Body of pancreas (tissue), 4 donors: Measurements from ENCODE around the gene ST7L. TPM values are rescaled to one million over a fixed set of nuclear protein-coding genes. Genes with fewer than 3 reads are reported as not detected.

Experiments
- ATAC-seq: fragments of 150-250 bp; one replicate; pipeline ENCODE4 v1.9.1; 2016
- DNase-seq, 4 donors: peaks; one replicate each; pipeline ENCODE4 v3.0.0-alpha.2; 2019
- H3K27ac ChIP-seq, 4 donors: fragments of 200-600 bp; sonication (generic); 1 replicate in 3 of 4; 2 replicates in 1 of 4; pipeline versions ENCODE4 v1.5.1 to v1.6.1; 2016 to 2019; ENCODE audit warnings: mild to moderate bottlenecking in 1 of 4, mixed read lengths in 1 of 4, moderate library complexity in 1 of 4
- H3K27me3 ChIP-seq, 2 donors: fragments of 200-600 bp; sonication (generic); one replicate each; pipeline ENCODE4 v1.6.0; 2016; ENCODE audit warnings: mild to moderate bottlenecking in 1 of 2
- H3K36me3 ChIP-seq, 2 donors: fragments of 200-600 bp; sonication (generic); replicated peaks in 1 of 2; 2 replicates each; pipeline ENCODE4 v1.5.1; 2016; ENCODE audit warnings: low read depth in 2 of 2; ENCODE audit not compliant: insufficient read depth in 1 of 2
- H3K4me1 ChIP-seq: fragments of 200-600 bp; sonication (generic); one replicate; pipeline ENCODE4 v1.6.0; 2016
- H3K4me3 ChIP-seq, 2 donors: fragments of 200-600 bp; sonication (generic); 1 replicate in 1 of 2; 2 replicates in 1 of 2; pipeline ENCODE4 v1.5.1; 2016 to 2019
- H3K9me3 ChIP-seq, 3 donors: fragments of 200-600 bp; sonication (generic); 1 replicate in 2 of 3; 2 replicates in 1 of 3; pipeline ENCODE4 v1.5.1; 2016
- CTCF ChIP-seq, 7 experiments: fragments of 450-650 bp in 4 of 7; fragments of 200-600 bp in 3 of 7; sonication (generic) in 3 of 7; IDR thresholded peaks; one replicate each; pipeline ENCODE4 v1.5.1; 2016 to 2019; ENCODE audit warnings: antibody characterized with exemption in 7 of 7
- POLR2A ChIP-seq, 3 donors: fragments of 450-650 bp; IDR thresholded peaks; one replicate each; pipeline ENCODE4 v1.6.1; 2016; ENCODE audit warnings: antibody characterized with exemption in 3 of 3, mild to moderate bottlenecking in 2 of 3
- WGBS, 2 donors: methylation state at CpG; one replicate each; pipeline ENCODE4 v1.1.5; 2017; 5-methylcytosine and 5-hydroxymethylcytosine counted together
- intact Hi-C: fragments of 100-400 bp; cut with DNase I; formaldehyde crosslinking; loops from one replicate; pipeline ENCODE4 v1.15.1; 2023
- total RNA-seq, 2 donors: library from RNA; depleted of rRNA; stranded (reverse); fragments of >200 nt; gene quantifications; one replicate each; pipeline ENCODE4 v1.1.0, GENCODE V29; 2016

ST7L gene
- total RNA-seq, 2 donors from 2014 or later, result 9.6 to 22.3 TPM

GRCh38 chr1:112506306-112506705, 112.6 kb downstream of the ST7L start:
- ATAC-seq, result no peak

GRCh38 chr1:112505878-112506277, 113.1 kb downstream of the ST7L start:
- 57 to 88% methylated on average over 3 of the region's 3 CpGs for WGBS, 2 donors
- no peak for DNase-seq
- Histone ChIP-seq H3K4me1 (peaks cover 31% of the 10 kb centered on the region), H3K9me3 (no peaks in the 10 kb centered on the region), H3K36me3 (no peaks in the 10 kb centered on the region), H3K27me3 (peaks cover 0 to 10% of the 10 kb centered on the region in 2 donors), H3K27ac (no peak overlapping the region), H3K4me3 (no peak overlapping the region)
- no peak for ATAC-seq
- TF ChIP-seq CTCF (IDR thresholded peaks at IDR 0.05) (no peak), POLR2A (IDR thresholded peaks at IDR 0.05) (no peak)
- intact Hi-C loops, result no loop called here

More at GRCh38 chr1:112506306-112506705, 112.6 kb downstream of the ST7L start:
- Histone ChIP-seq H3K9me3 (no peaks in the 10 kb centered on the region), H3K4me1 (peaks cover 31% of the 10 kb centered on the region), H3K27me3 (peaks cover 0 to 10% of the 10 kb centered on the region in 2 donors), H3K36me3 (no peaks in the 10 kb centered on the region), H3K4me3 (no peak overlapping the region), H3K27ac (no peak overlapping the region)
- intact Hi-C loops, result no loop called here
- TF ChIP-seq POLR2A (IDR thresholded peaks at IDR 0.05) (no peak), CTCF (IDR thresholded peaks at IDR 0.05) (no peak)
- WGBS, 2 donors, result 71 to 85% methylated on average over 1 to 2 of the region's 2 CpGs
- DNase-seq, result no peak

GRCh38 chr1:112505400-112505785, 113.5 kb downstream of the ST7L start:
- intact Hi-C loops, result no loop called here
- H3K27me3 ChIP-seq, result peaks cover 0 to 10% of the 10 kb centered on the region in 2 donors
- DNase-seq (no peak), ATAC-seq (no peak)
- H3K9me3 ChIP-seq, result no peaks in the 10 kb centered on the region
- no peak overlapping the region for H3K27ac ChIP-seq
- WGBS, 2 donors, result 25 to 80% methylated on average over 1 of the region's 1 CpG
- H3K4me3 ChIP-seq, result no peak overlapping the region
- no peaks in the 10 kb centered on the region for H3K36me3 ChIP-seq
- TF ChIP-seq POLR2A (IDR thresholded peaks at IDR 0.05) (no peak), CTCF (IDR thresholded peaks at IDR 0.05) (no peak)
- peaks cover 31% of the 10 kb centered on the region for H3K4me1 ChIP-seq

GRCh38 chr1:112504661-112505399, 114.1 kb downstream of the ST7L start:
- 54 to 70% methylated on average over 6 of the region's 6 CpGs for WGBS, 2 donors

More at GRCh38 chr1:112504661-112505399, 114.1 kb downstream of the ST7L start:
- DNase-seq, result no peak
- peaks cover 31% of the 10 kb centered on the region for H3K4me1 ChIP-seq
- no peak for TF ChIP-seq POLR2A (IDR thresholded peaks at IDR 0.05)
- TF ChIP-seq CTCF (IDR thresholded peaks at IDR 0.05), result no peak
- H3K27me3 ChIP-seq, result peaks cover 0 to 10% of the 10 kb centered on the region in 2 donors
- no peak overlapping the region for H3K27ac ChIP-seq
- intact Hi-C loops, result no loop called here
- no peaks in the 10 kb centered on the region for H3K36me3 ChIP-seq
- ATAC-seq, result no peak
- no peaks in the 10 kb centered on the region for H3K9me3 ChIP-seq
- no peak overlapping the region for H3K4me3 ChIP-seq
